Tibial artery (tissue), 4 donors: ENCODE data around the gene HSF2BP.

Experiments
- DNase-seq, 2 donors: peaks; one replicate each; pipeline ENCODE4 v3.0.0-alpha.2; 2019
- H3K27ac ChIP-seq, 2 donors: fragments of 200-600 bp; sonication (generic) in 1 of 2; 1 replicate in 1 of 2; 2 replicates in 1 of 2; pipeline ENCODE4 v1.5.1; 2018 to 2019; ENCODE audit warnings: mild to moderate bottlenecking in 1 of 2
- H3K27me3 ChIP-seq, 2 donors: fragments of 200-600 bp; sonication (generic) in 1 of 2; one replicate each; pipeline versions ENCODE4 v1.5.1 to v1.6.0; 2016 to 2019
- H3K36me3 ChIP-seq, 3 donors: fragments of 200-600 bp; sonication (generic) in 2 of 3; one replicate each; pipeline ENCODE4 v1.5.1; 2016 to 2019; ENCODE audit warnings: mild to moderate bottlenecking in 2 of 3
- H3K4me1 ChIP-seq, 4 donors: fragments of 200-600 bp; sonication (generic) in 2 of 4; 1 replicate in 3 of 4; 2 replicates in 1 of 4; pipeline ENCODE4 v1.5.1; 2016 to 2019
- H3K4me3 ChIP-seq, 2 donors: fragments of 200-600 bp; sonication (generic) in 1 of 2; 1 replicate in 1 of 2; 2 replicates in 1 of 2; pipeline ENCODE4 v1.5.1; 2018 to 2019; ENCODE audit warnings: mild to moderate bottlenecking in 2 of 2
- H3K9me3 ChIP-seq, 3 donors: fragments of 200-600 bp; sonication (generic) in 1 of 3; one replicate each; pipeline ENCODE4 v1.5.1; 2016 to 2019
- intact Hi-C: fragments of 100-400 bp; cut with DNase I; formaldehyde crosslinking; loops from one replicate; pipeline ENCODE4 v1.15.0; 2023; ENCODE audit warnings: low total_unique reads
- TF ChIP-seq, protein P1 (sequence below), 2 experiments: fragments of 200-600 bp in 1 of 2; fragments of 450-650 bp in 1 of 2; IDR thresholded peaks; one replicate each; pipeline ENCODE4 v1.5.1; 2017 to 2019; ENCODE audit warnings: antibody characterized with exemption in 2 of 2, mild to moderate bottlenecking in 1 of 2, moderate library complexity in 1 of 2

The HSF2BP gene

DNA sequence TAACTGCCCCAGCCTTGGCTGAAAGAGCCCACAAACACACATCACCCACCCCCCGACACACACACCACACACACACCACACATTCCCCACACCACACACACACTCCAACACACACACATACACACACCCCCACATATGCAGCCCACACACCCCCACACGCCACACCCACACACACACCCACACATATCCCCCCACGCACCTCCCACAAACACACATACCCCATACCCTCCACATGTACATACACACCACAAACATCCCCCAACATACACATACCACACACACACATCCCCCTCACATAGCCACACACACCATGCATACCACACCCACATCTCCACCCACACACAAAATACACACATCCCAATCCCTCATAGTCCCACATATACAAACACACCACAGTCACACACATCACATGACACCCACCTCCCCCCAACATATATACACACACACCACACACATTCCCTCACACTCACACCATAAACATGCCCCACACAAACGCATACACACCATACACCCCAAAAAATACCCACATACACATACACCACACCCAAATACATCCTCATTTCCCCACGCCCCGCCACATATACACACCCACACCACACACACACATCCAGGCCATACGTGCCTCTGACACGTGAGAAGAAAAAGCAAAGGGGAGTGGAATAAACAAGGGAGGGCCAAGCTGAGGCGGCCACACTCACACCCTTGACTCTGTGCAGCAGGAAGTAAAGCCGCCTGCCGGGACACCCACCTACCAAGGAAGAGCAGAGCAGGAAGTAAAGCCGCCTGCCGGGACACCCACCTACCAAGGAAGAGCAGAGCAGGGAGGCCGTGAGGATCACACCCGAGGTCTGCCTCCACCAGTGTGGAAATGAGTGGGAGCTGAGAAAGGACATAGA is 53.7 kb downstream of the HSF2BP start:
- no peak overlapping the region for H3K27ac ChIP-seq
- H3K36me3 ChIP-seq, result no peaks in the 10 kb centered on the region
- intact Hi-C loops, result no loop called here
- TF ChIP-seq, protein P1, sequence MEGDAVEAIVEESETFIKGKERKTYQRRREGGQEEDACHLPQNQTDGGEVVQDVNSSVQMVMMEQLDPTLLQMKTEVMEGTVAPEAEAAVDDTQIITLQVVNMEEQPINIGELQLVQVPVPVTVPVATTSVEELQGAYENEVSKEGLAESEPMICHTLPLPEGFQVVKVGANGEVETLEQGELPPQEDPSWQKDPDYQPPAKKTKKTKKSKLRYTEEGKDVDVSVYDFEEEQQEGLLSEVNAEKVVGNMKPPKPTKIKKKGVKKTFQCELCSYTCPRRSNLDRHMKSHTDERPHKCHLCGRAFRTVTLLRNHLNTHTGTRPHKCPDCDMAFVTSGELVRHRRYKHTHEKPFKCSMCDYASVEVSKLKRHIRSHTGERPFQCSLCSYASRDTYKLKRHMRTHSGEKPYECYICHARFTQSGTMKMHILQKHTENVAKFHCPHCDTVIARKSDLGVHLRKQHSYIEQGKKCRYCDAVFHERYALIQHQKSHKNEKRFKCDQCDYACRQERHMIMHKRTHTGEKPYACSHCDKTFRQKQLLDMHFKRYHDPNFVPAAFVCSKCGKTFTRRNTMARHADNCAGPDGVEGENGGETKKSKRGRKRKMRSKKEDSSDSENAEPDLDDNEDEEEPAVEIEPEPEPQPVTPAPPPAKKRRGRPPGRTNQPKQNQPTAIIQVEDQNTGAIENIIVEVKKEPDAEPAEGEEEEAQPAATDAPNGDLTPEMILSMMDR (IDR thresholded peaks at IDR 0.05), result no peak
- DNase-seq, result no peak
- H3K9me3 ChIP-seq, result no peaks in the 10 kb centered on the region
- no peak overlapping the region for H3K4me3 ChIP-seq
- peaks cover 0 to 12% (median 6%) of the 10 kb centered on the region in 4 donors for H3K4me1 ChIP-seq
- no peaks in the 10 kb centered on the region for H3K27me3 ChIP-seq

DNA sequence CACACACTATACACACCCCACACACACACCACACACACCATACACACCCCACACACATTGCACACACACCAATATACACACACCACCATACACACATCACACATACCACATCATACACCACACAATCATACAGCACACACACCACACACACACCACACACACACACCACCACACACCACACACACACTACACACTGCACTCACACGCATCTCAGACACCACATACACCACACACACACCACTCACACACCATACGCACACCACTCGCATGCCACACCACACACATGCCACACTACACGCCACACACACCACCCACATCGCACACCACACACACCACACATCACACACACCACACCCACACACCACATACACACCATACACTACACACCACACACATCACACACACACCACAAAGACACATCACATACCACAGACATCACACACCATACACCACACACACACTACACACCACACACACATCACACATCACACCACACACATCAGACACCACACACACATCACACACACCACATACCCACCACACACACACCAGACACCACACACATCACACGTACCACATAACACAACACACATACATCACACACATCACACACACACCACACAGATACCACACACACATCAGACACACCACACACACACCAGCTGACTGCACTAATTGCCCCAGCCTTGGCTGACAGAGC is 54.6 kb downstream of the HSF2BP start:
- TF ChIP-seq, protein P1 (IDR thresholded peaks at IDR 0.05), result no peak
- Histone ChIP-seq H3K27me3 (no peaks in the 10 kb centered on the region), H3K4me3 (no peak overlapping the region), H3K36me3 (no peaks in the 10 kb centered on the region), H3K4me1 (peaks cover 0 to 6% (median 3%) of the 10 kb centered on the region in 4 donors), H3K27ac (no peak overlapping the region), H3K9me3 (no peaks in the 10 kb centered on the region)
- intact Hi-C loops, result no loop called here
- no peak for DNase-seq

DNA sequence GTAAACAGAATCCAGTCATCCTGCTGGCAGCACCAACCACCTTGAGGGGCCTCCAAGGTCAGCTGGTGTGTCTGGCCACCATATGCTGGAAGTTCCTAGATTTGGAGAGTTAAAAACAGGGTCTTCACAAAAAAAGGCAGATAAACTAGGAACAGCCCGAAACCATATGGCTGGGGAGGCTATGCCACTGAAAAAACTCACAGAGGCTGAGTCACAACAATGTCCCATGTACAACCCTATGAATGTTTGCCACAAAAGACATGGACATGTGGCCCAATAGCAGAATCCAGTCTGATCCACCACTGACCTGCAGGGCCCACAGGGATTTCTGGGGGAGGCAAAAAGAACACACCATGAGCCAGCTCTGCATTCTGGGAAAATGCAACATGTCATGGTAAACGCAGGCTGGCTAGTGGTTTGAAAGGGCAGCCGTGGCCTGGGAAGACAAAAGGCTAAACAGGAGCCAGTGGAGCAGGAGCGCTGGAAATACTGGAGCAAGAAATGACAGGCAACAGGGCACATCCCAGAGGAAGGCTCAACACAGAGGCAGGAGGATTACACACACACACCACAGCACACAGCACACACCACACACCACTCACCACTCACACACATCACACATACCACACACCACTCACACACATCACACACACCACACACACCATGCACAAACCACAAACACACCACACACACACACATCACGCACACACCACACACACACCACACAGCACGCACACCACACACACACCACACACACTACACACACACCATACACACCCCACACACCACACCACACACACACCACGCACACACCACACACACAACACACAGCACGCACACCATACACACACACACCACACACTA is 55.4 kb downstream of the HSF2BP start:
- no peaks in the 10 kb centered on the region for H3K27me3 ChIP-seq
- TF ChIP-seq, protein P1 (IDR thresholded peaks at IDR 0.05), result no peak
- intact Hi-C loops, result no loop called here
- no peaks in the 10 kb centered on the region for H3K4me1 ChIP-seq
- H3K27ac ChIP-seq, result no peak overlapping the region
- H3K4me3 ChIP-seq, result no peak overlapping the region
- H3K36me3 ChIP-seq, result no peaks in the 10 kb centered on the region
- H3K9me3 ChIP-seq, result no peaks in the 10 kb centered on the region
- no peak for DNase-seq

DNA sequence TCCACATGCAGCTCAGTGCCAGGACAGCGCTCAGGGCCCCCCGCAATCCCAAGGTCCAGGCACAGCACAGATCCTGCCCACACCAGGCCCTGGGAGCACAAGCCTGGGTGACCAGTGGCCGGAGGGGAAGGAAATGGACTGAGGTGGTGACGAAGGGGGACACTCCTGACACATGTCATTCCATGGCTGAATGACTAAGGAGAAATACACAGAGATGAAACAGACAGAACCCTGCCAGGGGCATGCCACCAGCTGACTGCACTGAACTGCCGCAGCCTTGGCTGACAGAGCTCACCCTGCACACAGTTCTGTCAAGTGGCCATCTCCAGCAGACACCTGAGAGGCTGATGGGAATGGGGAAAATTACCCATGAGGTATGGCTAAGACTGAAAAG is 56.1 kb downstream of the HSF2BP start:
- intact Hi-C loops, result no loop called here
- no peak overlapping the region for H3K27ac ChIP-seq
- H3K4me3 ChIP-seq, result no peak overlapping the region
- H3K27me3 ChIP-seq, result no peaks in the 10 kb centered on the region
- H3K9me3 ChIP-seq, result no peaks in the 10 kb centered on the region
- TF ChIP-seq, protein P1 (IDR thresholded peaks at IDR 0.05), result no peak
- peak in 1 of 2 donors; percentile 73 for DNase-seq
- H3K36me3 ChIP-seq, result no peaks in the 10 kb centered on the region
- no peaks in the 10 kb centered on the region for H3K4me1 ChIP-seq
